Activated T-cell treated with anti-CD3 and anti-CD28 coated beads for 24 hours (primary cell): ENCODE data around the gene OPCML.

Source experiments
- DNase-seq: peaks from one replicate; pipeline ENCODE4 v3.0.0-alpha.2; 2020; ENCODE audit warnings: low read depth

Gene OPCML

DNA sequence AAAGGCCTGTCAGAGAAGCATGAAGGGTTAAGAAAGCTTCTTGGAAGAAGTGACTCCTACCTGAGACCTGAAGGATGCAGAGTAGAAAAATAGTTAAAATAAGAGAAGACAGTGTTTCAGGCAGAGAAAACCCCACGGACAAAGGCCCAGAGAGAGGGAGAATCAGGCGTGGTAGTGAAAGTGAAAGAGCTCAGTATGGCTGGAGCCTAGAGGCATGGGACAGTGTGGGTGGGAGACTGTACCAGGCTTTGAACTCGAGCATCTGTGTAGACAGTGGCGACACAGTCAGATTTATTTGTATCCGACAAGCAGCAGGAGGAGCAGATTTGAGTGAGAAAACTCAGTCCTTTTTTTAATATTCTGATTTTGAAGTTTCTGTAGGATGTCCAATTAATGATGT, 360.0 kb downstream of the OPCML start:
- DNase-seq = no peak

DNA sequence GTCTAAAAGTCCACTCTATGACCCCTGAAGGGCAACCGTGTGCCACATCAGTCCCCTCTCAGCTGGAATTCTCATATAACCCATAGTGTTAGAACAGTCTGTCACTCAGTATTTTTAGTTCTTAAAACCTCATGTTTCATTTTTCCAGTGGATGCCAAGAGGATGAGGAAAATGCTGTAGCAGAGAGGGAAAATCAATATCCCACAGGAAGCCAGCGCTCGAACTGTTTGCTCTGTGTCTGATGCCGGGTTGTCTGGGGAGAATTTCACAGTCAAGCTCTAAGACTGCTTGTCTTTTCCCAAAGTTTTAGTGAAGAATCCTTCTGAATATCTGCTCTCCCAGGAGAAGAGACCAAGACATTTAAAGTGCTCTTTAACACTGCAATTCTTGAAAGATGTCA, 360.9 kb downstream of the OPCML start:
- DNase-seq = no peak

DNA sequence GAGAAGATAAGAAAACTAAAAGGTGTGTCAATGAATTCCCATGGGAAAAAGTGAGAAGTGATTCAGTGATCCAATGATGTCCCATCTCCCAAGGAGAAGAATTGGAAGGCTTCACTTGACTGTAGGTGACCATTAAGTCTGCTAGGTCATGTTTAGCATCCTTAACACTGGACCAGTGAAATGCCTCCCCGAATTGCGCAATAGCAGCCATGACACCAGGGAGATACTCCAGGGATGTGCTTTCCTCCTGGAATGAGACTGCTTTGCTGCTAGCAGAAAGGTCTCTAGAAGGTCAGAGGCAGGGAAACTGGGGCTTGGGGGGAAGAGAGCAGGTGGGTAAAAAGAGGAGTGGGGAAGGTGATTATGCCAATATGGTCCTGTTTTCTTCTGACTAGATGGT, 364.3 kb downstream of the OPCML start:
- DNase-seq = no peak

DNA sequence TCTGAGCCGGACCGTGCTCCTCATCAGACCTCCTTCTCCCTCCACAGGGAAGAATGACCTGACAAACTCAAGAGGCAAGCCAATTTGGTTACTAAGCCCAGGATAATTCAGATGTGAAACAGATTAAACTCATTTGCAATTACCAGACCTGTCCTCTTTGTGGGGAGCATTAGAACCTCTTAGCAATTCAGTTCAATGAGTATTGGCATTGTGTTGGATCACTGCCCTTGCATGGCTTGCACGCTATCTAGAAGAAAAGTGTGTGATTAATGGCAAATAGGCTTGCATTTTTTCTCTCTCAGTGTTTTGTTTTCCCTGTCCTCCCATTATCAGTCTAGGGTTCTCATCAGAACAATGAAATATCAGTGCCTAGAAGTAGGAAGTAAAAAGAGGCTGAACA, 365.6 kb downstream of the OPCML start:
- no peak for DNase-seq

DNA sequence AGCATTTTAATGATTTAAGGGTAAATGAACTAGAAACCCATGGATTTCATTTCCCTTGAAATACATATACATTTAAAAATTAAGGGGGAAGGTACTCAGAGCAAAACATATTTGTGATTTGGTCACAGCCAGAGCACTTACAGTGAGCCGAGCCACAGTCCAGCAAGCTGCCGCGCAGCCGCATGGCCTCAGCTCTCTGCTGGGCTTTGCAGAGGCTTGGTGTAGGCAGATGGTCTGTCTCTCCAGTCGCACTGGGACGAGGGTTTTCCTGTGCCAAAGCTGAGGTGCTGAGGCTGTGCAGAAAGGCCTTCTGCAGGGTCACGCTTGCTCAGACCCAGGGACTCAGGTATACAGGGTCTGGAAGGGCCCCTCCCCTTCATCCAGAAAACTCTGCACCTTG, 367.3 kb downstream of the OPCML start:
- DNase-seq = no peak

DNA sequence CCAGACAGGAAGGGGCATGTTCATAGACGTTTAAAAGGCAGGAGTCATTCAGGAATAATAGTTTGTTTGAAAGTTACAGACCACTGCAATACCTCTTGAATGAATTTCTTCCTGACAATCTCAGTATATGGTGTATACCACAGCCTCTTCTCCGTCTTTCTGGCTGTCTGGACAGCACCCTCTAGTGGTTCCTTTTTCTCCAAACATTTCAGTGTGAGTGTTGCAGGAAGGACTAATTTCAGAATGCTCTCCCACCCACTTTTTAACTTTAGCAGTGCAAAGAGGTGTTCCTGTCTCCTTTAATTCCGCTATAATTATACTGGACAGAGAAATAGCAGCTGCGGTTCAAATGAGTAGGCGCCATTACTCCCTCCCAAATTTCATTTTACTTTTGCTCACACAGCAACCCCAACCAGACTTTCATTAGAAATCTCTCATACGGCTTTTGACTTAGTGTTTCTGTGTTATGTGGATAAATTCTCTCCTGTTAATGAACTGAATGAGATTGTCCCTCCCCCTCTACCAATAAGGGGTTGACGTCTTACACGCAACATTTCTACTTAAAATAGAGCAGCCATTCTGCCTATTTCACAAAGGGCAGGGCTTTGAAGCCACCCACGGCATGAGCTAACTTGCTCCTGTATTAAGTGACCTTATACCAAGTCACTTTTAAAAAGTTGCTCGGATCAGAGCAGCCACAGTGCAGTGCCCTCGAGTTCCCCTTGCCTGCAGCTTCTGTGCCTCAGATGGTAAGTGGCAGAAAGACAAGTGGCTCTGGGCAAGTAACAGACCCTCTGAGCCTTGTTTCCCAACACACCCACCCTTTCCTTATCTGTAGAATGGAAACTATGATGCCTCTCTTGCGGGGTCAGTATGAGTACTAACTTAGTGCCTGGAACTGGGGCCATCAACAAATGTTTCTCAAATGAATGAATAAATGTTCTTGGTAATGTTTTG, 368.6 kb downstream of the OPCML start:
- no peak for DNase-seq

DNA sequence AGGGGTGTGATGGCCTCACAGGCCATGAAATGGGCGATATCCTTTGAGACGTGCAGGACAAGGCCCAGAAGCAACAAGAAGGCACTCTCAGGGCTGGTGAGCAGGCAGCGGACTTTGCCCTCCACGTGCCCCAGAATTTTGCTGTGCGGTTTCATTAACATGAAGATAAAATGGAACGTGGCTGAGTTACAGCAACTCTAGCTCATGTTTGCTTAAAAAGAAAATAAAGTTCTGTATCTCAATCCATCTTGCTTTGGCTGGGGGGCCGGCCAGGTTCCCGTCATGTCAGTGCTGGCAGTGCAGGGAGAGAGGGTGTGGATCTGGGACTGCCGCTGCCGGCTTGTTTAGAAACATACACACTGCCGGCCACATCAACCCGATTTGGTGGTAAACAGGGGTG, 370.1 kb downstream of the OPCML start:
- no peak for DNase-seq

DNA sequence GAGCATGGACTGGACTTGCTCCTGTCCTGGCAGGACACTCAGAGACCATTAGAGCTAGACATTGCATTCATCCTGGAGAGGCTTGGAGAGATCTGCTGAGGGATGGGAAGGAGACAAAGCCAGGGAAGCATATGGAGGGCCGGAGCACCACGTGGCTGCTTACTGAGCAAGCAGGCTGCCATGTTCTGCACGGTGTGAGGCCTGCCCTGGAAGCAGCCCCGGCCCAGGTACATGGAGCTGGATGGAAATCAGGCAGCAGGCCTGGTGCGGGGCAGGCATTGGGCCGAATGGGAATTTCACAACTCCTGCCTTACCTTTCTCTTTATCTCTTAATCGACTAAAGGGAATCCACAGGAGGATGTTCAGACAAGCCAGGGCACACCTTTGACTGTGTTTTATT, 371.5 kb downstream of the OPCML start:
- DNase-seq = no peak

DNA sequence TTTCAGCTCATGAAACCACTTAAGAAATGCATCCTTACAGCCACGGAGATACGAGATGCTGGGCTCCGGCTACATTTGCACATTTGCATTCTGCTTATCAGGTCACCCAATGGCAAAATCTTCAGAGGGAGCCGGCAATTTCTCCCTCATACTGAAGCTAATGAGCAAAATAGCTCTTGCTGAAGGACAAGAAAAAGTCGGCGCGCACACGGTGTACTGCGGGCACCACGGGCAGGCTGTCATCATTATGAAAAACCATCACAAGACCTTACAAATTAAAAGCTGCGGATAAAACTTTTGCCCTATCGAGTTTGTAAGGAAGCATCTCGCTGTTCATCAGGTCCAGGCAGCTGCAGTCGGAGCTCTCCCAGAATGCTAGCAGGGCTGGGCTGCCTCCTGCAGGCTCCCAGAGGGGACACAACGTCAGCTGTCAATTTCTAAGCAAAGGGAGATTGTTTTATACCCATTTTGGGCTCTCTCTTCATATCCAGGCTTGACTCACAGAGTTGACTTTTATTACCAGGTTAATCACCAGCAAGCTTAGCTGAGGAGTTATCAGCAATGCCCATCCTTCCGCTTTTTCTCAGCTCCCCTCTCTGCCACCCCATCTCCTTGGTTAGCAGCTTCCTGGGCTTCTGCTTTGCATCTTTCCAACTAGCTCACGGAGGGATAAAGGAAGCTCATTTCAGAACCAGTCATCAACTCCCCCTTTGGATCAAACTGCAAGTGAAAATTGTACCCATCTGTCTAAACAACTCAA, 375.1 kb downstream of the OPCML start:
- no peak for DNase-seq

DNA sequence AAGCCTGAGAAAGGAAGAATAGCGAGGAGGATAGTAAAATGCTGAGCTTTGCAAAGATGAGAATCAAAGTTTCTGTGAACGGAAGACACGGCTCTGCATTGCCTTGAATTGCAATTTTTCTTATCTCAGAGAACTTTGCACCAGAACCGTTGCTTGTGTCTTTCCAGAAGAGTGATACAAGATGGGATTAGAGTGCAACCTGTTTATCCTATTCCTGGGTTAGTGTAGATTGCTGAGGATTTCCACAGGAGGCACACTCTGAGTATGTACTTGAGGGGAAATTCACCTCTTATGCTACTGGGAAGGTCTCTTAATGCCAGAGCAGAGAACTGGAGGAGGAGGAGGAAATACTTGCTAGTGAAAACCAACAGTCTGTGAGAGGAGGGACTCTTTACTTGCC, 377.5 kb downstream of the OPCML start:
- DNase-seq = no peak

DNA sequence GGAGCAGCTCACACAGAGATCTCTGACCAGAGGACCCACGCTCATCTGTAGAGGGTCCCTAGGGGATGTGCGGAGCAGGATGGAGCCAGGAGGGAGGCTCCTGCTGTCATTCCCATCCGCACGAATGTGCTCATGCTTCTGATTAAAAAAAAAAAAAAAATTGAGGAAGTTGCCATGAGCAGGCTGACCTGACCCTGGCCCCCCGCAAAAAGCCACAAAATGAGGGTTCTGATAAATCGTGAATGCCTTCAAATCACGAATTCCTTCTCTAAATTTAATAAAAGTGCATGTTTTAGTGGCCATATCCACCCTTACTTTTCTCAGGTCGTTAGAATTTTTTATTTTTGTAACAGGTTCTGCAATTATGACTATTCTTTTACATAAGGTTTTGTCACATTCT, 378.2 kb downstream of the OPCML start:
- DNase-seq = no peak

DNA sequence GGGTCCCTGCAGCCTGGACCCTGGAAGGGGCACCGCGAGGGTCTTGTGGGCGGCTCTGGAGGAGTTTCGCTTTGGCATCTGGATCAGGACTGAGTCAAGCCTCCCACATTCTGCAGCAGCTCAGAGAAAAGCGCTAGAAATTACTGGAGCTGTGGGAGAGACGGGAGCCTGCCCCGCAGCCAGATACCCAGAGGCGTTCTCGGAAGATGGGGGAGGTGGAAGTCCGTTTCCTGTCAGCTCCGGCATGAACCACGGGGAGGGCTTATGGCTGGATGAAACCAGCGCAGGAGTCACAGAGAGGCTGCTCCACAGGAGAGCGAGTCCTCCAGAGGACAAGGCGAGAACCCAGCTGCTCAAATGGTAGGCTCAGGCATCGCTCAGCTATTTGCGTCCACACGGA, 379.3 kb downstream of the OPCML start:
- DNase-seq = no peak

DNA sequence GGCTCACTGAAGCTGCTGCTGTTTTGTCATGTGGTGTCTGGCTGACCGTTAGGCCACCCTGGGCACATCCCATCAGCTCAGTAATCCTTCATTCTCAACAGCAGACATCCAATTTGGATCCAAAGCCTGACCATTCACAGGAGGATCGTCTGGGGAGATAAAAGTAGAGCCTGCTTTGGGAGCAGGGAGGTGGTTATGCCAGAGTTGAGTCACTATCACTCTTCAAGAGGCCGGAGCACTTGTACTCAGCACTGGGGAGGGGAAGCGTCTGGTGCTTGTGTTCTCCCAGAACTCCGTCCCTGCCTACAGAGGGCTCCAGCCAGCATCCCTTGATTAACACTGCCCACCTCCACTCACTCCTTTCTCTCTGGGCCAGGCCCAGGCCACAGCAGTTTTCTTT, 382.6 kb downstream of the OPCML start:
- DNase-seq = no peak

DNA sequence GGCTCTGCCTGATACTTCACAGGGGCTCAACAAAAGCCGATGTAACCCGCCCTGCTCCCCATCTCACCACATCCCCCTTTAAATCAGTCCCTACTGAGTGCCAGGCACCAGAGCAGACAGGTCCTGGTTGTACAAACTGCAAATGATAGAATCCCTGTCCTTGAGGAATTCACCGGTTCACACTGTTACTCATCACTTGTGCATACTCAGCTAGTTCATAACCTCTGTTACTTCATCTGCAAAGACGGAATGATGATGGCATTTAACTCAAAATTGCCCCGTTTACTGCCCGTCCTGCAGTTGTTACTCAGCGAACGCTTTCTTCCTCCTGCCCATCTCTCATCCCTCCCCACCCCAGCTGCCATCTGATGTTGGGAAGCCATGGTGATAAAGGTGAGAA, 384.7 kb downstream of the OPCML start:
- no peak for DNase-seq

DNA sequence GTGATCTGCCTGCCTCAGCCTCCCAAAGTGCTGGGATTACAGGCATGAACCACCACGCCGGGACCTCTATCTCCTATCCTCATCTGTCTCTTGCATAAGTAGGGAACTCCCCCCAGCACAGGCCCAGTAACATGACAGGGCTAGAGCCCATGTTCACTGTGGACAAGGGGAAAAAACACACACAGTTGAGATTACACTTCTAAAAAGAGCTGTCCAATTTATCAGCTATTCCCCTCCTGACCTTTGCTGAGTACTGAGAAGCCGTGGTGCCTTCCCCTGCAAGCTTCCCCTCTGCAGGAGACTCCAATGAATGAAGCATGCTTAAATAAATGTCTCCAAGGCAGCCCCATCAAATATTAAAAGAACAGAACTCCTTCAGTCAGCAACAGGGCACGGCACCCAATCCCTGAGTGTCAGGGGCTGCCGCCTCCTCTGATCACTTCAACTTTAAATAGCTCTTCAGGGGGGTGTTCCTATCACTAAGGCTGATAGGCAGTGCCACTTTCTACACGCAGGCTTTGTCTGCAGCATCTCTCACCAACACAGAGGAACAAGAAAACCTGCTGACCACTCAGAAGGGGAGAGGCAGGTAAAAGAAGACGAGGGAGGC, 385.5 kb downstream of the OPCML start:
- no peak for DNase-seq

DNA sequence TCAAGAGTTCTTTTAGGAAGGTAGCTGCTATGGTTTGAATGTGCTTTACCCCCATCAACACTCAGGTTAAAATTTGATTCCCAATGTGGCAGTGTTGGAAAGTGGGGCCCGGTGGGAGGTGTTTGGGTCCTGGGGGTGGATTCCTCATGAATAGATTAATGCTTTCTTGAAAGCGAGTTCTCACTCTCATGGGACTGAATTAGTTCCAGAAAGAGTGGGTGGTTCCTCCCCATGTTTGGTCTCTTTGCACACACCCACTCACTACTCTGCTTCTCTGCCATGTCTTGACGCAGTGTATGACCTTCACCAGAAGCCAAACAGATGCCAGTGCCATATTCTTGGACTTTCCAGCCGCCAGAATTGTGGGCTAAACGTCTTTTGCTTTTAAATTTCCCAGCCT, 394.4 kb downstream of the OPCML start:
- no peak for DNase-seq

DNA sequence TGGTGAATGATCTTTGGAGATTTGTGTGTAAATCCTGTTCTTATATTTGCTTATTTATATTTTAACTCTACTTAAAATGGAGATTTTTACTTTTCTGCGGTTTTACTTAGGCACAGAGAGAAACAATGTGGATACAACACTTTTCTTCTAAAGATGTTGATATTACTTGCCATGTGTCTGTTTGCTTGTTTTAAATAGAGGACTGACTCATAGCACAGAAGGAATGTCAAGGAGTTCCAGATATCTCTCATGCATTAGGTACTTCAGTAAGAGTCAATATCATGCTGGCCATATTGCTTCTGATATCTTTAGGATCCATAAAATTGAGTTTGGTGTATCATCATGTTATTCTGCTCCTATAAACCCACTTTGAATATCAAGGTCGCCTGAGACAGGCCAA, 395.0 kb downstream of the OPCML start:
- DNase-seq = no peak

DNA sequence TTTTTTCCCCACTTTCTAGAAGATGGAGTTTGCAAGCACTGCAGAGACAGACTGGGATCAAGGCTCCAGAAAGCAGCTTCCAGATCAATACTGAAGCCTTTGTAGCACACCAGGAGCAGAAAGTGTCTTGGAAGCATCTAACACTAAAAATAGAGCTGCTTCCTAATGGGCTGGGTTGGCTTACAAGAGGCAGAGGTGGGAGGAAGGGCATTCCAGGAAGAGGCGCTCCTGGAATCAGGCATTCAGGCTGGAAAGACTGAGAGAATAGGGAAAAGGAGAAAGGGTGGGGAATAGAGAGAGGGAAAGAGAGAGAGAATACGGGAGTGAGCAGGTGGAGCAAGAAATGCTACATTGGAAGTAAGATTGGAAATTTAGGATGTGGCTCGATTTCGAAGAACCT, 395.9 kb downstream of the OPCML start:
- DNase-seq = no peak

DNA sequence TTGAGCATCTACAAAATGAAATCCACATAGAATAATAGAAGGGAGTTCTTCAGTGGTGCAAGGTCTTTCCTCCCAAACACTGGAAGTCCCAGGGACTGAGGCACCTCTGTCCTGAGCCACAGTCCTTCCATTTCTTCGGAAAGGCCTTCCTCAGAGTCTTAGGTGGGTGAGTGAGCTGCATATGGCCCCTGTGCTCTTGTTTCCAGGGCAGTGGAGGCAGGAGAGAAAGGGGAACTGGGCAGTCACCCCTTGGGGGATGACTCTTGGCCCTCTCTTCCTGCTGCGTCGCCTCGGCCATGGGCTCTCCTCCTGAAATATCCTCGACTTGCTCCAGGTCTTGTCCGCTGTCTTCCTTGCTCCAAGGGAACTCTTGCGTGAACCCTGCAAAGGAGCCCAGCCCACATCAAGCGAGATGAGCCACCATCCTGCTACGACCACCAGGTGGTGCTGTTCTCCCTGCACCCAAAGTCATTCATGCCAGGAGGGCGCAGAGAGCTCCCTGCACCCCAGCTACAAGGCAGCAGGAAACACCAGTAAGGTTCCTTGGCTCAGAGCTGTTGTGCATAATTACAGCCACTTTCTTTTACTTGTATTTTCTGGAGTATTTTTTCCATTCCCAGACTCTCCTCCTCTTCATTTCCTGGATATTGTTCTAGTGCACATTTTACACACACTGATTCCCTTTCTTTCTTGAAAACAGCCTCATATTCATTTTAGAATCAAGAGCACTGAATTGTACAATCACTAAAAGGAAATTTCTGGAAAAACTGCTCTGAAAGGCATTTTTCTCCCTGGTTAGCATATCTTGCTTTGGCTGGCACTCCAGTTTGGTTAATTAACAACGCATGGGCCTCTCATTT, 397.8 kb downstream of the OPCML start:
- DNase-seq = peak; percentile 7

DNA sequence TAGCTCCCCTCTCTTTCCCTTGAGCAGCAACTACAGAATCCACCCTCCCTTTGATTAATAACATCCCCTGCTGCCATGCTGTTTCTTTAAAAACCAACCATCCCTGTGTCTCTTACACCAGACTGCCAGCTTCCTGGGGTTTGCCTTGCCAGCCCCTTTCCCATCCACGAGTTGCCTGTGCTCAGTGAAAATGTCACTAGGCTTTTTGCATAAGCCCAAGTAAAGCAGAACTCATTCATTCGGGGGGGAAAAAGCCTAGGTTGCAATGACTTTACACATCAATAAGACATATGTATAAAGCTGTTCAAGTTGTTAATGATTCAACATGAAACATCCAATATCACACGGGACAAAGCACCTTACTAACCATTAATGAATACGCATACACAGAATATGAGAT, 398.7 kb downstream of the OPCML start:
- no peak for DNase-seq

DNA sequence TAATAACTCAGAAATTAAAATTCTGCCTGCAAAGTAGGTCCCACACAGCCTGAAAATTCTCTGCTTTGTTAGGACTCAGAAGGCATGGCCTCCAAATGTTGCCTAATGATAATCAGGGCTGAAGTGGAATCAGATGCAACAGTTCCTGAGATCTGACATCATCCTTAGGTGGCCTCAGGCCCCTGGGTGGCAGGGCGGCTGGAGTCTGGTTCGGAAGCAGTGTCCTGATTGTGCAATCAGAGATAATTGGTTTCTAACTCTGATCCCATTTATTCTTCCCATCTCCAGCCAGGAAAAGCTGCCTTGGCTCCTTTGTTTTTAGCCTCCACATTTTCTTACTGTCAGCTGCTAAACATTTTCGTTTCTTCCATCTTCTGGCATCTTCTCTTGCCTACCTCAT, 399.3 kb downstream of the OPCML start:
- no peak for DNase-seq

DNA sequence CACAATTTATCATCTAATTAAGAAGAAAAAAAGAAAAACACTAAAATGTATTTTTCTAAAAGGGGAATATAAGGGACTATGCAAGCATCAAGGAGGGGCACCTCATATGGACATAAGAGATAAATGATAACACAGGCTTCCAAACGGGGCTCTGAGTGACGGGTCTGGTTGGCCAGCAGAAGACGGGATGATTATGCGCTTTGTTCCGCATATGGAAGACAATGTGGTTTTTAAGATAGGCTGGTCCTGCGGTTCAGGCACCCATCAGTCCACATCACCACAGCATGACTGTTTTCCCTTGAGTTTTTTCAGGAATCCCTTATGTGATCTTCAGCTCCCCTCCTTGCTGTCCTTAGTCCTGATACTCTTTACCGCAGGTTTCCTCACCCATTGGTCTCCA, 404.6 kb downstream of the OPCML start:
- DNase-seq = no peak
